Umbilical cord (tissue), 2 donors: ENCODE data around the gene CNTNAP5. TPM values are rescaled to one million over a fixed set of nuclear protein-coding genes. Genes with fewer than 3 reads are reported as not detected.
A peak's percentile ranks its signal among the peaks of the same experiment; 100 is the strongest.
"Not testable (repeated sequence)": the region's sequence is repeated elsewhere in the genome, so short reads cannot be mapped to it uniquely, and the experiment has no call there.

Source experiments
- DNase-seq: peaks from one replicate; pipeline ENCODE4 v3.0.0-alpha.2; 2015; ENCODE audit warnings: low spot score
- total RNA-seq: library from RNA; depleted of rRNA; stranded (reverse); fragments of >200 nt; gene quantifications from one replicate; pipeline ENCODE4 v1.2.3, GENCODE V29; 2014; ENCODE audit warnings: low replicate concordance; ENCODE audit not compliant: insufficient read depth

The CNTNAP5 gene
- total RNA-seq, 1 donor from 2014 or later, result 2.6 TPM

DNA sequence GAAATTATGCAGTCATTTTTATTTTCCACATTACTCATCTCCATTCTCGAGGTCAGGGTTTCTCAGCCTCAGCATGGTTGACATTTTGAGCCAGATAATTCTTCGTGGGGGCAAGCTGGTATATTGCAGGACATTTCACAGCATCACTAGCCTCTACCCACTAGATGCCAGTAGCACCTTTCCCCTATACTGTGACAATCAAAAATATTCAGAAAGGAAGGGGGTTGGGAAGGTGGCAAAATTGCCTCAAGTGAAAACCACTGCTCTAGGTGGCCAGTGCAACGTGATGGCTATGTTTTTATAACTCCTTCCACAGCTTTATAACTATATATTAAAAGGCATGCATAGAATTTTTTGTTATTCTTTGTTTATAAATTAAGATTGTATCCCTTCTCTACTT, 294.5 kb downstream of the CNTNAP5 start:
- no peak for DNase-seq

DNA sequence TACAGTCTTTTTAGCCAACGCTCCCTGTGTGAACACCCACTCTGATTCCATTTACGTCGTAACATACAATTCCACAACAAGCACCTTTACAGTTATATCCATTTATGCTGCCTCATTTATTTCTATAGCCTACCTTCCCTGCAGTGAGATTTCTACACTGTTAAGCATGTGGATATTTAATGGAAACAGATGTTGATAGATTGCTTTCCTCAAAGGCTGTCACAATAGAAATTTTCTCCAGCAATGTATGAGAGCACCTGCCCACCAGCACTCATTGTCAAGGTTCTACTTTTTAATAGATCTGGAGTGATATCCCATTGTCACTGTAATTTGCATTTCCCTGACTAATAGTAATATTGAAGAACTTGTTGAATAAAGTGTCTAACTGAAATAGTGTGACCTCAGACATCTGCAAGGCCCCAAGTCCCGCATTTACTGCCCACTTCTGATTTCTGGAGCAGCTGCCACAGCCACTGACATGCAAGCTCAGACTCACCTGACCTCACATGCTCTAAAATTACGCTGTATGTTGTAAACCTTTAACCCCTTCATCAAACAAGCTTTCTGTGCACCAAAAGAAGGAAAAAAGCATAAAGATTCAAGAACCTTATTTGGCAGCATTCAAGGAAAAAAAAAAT, 295.1 kb downstream of the CNTNAP5 start:
- no peak for DNase-seq

DNA sequence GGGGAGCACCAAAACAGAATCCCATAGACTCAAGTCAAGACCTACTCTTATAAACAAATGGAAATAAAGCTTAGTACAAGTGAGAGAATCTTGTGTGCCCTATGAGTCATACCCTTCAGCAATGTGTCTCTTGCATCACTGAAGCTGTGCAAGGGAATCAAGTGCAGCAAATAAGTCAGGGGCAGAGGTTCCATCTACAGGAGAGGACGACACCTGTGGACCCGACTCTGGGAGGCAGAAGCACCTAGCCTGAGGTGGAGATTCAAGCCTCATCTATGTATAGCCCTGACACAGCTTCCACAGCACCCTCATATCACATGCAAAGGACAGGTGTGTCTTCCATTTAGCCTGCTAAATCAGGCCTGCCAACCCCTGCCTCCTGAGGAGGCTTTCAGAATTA, 298.2 kb downstream of the CNTNAP5 start:
- peak; percentile 14 for DNase-seq

DNA sequence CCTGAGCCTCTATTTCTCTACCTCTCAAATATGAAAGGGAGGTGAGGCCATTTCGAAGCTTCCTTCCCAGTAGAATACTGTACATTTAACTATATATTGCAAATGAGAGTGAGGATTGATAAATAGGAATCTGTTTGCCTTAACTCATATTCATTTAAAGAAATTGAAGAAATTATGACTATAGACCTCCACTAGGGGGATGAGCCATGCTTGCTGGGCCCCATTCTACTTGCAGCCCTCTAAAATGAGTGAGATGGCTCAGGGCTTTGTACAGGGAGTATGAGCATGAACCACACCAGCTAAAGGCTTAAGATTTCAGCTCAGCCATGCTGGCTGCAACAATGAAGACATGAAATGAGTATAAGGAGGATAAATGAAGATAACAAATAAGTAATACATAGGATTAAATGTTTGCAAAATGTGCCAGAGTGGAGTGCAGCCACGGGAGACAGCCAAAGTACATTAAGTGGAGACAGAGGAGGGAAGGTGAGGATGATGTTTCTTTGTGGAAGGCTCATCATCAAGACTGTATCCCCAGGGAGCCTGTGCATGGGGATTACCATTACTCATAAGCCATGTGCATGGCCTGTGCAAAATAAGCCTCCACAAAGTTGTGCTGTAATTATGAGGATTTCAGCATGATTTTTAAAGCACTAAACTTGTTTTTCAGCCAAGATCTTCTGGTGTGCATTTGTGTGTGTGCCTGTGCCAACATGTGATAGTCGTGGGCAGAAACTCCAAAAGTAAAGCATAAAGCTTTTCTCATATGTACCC, 300.8 kb downstream of the CNTNAP5 start:
- DNase-seq, result peak; percentile 58

DNA sequence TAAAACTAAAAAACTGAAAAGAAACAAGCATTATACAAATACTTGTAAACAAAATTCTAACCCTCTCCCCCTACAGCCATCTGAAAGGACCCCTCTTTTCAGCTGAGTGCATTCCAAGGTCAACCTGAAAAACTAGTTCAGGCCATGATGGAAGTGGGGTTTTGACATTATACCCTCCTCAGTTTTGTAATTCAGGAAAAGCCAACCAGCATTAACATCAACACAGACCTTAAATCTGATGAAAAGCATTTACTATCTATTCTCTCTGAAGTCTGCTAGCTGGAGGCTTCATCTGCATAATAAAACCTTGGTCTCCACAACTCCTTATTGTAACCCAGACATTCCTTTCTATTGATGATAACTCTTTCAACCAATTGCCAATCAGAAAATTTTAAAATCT, 302.2 kb downstream of the CNTNAP5 start:
- no peak for DNase-seq

DNA sequence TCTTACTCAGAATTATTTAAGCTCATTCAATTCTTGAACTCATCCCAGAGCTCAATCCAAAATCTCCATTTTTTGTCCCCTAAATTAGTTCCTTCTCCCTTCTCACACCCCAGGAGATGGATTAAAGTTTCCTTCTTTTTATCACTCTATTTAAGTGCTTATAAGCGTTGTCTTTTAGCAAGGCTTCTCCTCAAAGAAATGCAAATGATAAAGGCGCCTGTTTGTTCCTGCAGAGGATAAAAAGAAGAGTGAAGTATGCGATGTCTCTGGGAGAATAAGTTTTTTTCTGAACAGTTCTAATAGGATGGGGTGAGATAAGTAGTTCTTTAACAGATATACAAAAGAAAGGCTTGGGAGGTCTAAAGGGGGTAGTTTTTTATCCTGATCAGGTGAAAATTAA, 303.3 kb downstream of the CNTNAP5 start:
- DNase-seq, result no peak

DNA sequence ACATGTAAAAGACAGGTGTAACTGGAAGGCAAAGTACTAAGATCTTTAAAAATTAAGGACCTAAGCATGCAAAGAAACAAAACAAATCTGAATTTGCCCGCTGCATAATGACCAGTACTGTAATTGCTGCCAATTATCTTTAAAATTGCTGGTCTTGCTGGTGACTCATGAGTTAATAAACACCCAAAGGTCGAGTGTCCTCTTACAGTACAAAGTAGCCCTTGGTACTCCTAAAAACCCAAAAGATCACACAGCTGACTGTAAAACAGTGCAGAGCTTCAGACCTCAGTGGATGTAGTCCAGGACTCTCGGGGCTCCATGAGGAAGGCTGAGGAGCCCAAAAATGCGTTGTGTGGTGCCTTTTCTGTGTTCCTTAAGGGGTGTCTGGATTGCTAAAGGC, 308.7 kb downstream of the CNTNAP5 start:
- no peak for DNase-seq

DNA sequence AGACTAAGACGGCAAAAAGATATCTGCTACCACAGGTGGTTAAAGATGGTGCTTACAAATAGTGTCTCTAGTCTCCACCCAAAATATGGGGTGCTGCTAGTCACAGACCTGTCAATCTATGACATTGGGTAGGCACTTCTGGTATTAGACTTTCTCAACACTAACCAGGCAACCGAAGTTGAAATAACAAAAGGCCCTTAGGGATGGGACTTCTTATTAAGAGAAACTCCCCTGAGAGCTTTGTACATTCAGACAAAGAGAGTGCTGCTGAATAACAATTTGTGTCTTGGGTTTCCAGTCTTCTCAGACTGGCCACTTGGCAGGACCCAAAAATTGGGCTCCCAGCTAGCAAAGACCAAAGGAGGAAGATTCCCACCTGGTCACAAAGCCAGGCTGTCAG, 310.0 kb downstream of the CNTNAP5 start:
- DNase-seq, result no peak

DNA sequence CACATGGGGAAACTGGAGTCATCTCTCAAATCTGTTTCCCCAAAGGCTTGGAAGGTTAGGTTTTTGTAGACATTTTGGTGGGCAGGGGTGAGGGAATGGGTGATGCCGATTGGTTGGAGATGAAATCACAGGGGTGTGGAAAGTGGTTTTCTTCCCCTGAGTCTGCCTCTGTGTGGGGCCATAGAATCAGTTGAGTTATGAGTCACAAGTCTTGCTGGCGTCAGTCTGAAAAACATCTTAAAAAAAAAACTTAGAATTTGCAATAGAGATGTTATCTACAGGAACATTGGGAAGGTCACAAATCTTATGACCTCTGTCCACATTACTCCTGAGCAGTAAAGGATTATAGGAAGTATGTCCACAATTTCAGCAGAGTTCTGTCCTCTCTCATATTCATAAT, 314.6 kb downstream of the CNTNAP5 start:
- DNase-seq, result no peak

DNA sequence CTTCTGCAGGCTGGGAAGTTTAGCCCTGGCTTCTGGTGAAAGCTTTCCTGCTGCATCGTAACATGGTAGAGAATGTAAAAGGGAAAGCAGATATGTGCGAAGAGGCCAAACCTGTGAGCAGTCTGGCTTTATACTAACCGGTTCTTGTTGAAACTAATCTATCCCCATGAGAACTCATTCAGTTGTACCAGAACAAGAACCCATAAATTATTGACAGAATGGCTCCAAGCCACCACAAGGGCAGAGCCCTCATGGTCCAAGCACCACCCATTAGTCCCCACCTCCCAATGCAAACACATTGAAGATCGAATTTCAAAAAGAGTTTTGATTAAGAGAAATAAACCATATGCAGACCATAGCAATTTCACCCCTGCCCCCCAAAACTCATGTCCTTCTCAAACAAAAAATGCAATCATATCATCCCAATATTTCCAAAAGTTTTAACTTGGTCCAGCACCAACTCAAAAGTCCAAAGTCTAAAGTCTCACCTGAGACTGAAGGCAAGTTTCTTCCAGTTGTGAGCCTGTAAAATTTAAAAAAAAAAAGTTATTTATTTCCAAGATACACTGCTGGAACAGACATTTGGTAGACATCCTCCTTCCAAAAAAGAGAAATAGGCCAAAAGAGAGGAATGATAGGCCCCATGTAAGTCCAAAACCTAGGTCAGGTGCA, 318.9 kb downstream of the CNTNAP5 start:
- no peak for DNase-seq

DNA sequence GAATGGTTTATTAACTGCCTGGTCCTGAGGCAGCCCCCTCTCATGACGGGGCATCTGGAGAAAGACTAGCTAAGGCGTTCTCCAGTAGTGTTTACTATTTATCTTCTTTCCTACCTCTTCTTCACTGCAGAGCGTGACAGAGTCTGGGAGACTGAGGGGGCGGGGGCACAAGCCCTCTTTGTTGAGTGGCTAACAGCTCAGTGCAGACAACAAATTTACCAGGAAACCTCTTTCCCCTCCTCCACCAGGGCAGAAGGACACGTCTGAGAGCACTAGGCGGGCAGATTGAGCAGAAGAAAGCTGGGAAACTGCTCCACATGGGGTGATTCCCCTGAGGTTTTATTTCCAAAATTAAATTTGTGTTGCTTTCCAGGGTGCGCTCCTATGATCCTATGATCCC, 322.1 kb downstream of the CNTNAP5 start:
- DNase-seq, result no peak

DNA sequence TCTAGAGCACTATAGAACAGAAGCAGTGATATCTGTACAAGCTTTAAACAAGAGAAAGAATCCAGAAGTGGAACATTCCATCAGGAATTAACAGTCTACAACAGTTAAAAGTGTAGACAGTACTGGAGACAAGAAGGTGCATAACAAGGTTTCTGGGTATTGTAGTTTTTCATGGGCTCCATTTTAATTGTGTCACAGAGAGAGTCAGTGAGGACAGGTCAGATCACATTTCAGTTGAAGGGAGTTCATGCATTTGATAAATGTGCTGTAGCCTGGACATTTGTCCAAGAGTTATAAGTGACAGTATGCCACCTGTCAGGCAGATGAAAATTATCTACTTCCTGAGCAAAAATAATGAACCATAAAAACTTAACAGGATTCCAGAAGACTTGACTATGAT, 328.6 kb downstream of the CNTNAP5 start:
- DNase-seq, result no peak

DNA sequence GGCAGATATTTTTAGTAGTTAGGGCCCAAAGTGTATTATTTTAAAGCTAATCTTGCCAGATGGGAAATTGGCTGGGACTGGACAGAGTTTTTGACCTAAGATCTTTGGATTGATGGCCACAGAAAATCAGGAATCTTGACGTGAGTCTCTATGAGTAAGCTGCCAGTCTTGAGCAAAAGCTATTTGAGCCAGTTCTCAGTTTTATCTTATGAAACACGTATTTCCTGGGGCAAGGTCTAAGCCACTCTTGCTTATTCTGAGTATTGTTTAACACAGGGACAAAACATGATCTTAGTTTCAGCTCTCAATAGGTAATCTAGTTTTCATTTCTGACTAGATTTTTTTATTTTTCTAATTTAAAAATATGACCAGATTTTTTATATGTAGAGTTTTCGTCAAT, 329.4 kb downstream of the CNTNAP5 start:
- DNase-seq, result no peak

DNA sequence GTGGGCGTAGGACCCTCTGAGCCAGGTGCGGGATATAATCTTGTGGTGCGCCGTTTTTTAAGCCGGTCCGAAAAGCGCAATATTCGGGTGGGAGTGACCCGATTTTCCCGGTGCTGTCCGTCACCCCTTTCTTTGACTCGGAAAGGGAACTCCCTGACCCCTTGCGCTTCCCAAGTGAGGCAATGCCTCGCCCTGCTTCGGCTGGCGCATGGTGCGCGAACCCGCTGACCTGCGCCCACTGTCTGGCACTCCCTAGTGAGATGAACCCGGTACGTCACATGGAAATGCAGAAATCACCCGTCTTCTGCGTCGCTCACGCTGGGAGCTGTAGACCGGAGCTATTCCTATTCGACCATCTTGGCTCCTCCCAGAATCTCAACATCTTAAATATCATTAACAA, 336.9 kb downstream of the CNTNAP5 start:
- not testable (repeated sequence) for DNase-seq

DNA sequence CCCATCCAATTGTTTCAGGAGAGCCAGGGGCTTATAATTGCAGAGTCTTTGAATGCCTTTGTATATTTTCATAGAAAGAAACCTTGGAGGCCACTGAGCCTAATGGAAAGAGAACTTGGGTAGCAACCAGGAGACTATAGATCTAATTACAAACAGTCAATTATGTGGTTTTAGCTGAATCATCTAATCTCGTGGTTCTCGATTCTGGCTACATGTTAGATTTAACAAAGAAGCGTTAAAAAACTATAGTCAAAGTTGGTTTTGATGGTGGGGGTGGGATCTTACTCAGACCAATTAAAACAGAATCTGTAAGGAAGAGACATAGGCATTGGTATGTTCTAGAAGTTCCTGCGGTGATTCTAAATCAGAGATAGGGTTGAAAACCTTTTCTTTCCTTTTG, 344.1 kb downstream of the CNTNAP5 start:
- DNase-seq, result no peak

DNA sequence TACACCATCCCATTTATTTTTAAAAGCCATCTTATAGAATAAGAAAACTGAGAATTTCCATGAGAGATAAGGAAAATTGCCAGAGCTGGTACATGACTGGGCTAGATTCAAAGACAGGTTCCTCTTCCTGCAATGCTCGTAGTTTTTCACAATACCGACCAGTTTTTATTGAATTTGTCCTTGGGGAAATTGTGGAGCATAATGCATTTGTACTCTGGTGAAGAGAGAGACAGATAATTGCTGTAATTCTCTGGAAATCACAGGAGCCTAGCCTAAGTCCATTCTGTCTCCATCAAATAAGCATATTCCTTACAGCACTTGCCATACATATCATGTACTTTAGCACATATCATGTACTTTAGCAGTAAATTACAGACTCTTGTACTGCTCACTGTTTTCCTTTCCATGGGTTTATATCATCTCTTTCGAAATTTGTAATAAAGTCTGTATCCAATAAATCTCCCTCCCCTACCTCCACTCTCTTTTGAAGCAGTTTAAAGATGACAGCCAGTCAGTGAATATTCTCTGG, 355.2 kb downstream of the CNTNAP5 start:
- DNase-seq, result no peak

DNA sequence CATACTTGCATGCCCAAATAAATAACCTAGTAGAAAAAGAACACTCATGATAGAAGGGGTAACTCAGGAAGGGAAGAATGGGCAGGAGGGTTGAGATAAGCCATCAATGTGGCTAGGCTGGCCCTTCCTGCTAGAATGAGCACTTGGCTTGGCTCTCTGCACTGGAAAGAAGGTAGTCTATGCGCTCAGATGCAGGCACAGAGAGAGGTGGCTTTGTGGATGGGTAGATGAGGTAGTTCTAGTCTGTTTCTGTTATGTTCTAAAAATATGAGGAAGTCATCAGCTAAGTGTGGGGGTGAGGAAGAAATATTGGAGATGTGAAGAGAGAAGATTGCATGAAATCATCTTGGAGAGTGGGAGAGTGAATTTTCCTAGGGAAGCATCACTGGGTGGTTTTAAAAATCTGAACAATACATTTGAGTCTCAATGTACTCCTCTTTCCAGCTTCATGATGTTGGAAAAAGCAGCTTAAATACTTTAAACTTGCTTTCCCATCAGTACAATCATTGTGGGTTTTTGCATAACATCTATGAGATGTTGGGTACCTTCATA, 357.1 kb downstream of the CNTNAP5 start:
- DNase-seq, result no peak

DNA sequence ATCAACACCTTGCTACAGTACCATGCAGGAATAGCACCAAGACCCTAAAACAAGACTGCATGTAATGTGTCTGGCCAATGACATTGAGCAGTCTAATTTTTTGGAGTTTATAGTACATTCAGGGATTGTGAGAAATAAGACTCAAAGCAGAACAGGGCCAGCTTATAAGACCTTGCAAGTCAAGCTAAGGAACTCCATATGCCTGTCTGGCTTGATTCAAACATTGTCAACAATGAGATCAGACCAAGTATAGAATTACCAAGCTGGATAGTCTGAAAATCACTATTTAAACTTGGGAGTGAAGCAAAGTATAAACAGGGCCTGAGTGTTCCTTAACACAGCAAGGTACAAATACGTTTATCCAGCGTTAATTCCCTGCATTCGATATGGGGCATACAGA, 370.9 kb downstream of the CNTNAP5 start:
- peak; percentile 58 for DNase-seq

DNA sequence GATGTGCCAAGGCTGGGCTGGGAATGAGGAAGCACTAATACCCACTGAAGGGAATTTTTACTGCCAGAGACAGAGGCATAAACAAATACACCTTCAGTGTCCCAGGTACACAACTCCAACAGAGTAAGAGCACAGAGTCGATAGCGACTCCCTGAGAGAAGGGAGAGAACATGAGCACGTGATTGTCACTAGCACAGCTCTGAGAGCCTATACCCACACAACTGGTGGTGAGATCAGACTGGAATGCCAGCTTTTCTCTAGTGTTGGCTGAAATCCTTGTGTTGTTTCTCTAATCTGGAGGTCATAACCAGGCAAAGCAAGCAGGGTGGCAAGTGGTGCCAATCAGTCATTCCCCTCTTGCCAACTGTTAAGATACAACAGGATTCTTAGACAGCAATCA, 377.2 kb downstream of the CNTNAP5 start:
- DNase-seq, result no peak

DNA sequence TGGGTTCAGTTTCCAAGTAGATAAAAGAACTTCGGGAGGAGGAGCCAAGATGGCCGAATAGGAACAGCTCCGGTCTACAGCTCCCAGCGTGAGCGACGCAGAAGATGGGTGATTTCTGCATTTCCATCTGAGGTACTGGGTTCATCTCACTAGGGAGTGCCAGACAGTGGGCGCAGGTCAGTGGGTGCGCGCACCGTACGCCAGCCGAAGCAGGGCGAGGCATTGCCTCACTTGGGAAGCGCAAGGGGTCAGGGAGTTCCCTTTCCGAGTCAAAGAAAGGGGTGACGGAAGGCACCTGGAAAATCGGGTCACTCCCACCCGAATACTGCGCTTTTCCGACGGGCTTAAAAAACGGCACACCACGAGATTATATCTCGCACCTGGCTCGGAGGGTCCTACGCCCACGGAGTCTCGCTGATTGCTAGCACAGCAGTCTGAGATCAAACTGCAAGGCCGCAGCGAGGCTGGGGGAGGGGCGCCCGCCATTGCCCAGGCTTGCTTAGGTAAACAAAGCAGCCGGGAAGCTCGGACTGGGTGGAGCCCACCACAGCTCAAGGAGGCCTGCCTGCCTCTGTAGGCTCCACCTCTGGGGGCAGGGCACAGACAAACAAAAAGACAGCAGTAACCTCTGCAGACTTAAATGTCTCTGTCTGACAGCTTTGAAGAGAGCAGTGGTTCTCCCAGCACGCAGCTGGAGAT, 382.9 kb downstream of the CNTNAP5 start:
- DNase-seq, result not testable (repeated sequence)

DNA sequence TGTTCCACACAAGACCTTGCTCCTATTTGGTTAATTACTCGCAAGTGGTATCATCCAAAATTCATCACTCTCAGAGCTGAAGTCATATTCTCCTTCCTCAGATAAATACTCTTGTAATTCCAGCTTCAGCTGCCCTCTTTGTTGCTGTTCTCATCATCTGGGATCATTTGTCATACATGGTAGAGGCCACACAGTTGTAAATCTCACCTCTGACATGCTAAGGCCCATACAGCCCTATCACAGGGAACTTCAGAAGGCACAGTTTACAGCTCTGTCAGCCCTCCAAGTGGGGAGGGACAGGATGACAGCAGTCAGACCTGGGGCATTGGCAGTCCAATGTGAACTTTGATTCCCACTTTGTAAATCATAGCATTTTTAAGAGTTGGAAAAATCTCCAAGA, 399.0 kb downstream of the CNTNAP5 start:
- DNase-seq, result no peak

DNA sequence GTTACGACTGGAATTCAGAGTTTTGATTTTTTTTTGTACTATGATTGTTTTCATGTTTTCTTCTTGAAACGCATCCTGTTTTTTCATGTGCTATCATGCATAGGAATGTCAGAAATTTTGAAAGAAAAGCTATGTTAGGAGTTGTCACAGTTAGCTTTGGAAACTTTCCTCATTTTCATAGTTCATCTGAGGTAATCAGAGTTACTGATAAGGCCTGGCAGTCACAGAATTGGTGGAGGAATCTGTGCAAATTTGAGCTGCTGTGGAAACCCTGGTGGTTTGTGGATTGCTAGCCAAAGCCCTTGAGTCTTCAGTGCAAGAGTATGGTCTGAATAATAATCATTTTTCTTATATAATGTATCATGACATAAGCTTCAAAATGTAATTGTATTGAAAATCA, 401.0 kb downstream of the CNTNAP5 start:
- no peak for DNase-seq
